SIG-M5 treated with dmso at 0.1 percent for 504 hours (cell line): Measurements from ENCODE around the gene SPNS1.
"Not testable (repeated sequence)": the region's sequence is repeated elsewhere in the genome, so short reads cannot be mapped to it uniquely, and the experiment has no call there.

Experiments
- DNase-seq: peaks from one replicate; lab custom pipeline; 2025; ENCODE audit not compliant: unreplicated experiment; lab: John Stamatoyannopoulos, UW

Gene SPNS1

GRCh38 chr16:28951410-28951943 lies 23.1 kb upstream of the SPNS1 start:
- no peak for DNase-seq

GRCh38 chr16:28958216-28958615 lies 16.4 kb upstream of the SPNS1 start:
- no peak for DNase-seq

- no peak for DNase-seq
These were observed 15.7 kb upstream of the SPNS1 start for GRCh38 chr16:28958836-28959235.

- DNase-seq: no peak
These were observed 10.5 kb upstream of the SPNS1 start for GRCh38 chr16:28964072-28964471.

- no peak for DNase-seq
These were observed 10.1 kb upstream of the SPNS1 start for GRCh38 chr16:28964496-28964895.

- DNase-seq: no peak
These were observed 7.4 kb upstream of the SPNS1 start for GRCh38 chr16:28967156-28967555.

- not testable (repeated sequence) for DNase-seq
These were observed 4.9 kb upstream of the SPNS1 start for GRCh38 chr16:28969696-28970095.

GRCh38 chr16:28974007-28974436 lies 556 bp upstream of the SPNS1 start:
- peak; percentile 35 for DNase-seq

GRCh38 chr16:28975158-28975599 lies 601 bp downstream of the SPNS1 start:
- DNase-seq: no peak

- no peak for DNase-seq
These were observed 3.4 kb downstream of the SPNS1 start for GRCh38 chr16:28977703-28978662.

GRCh38 chr16:28980330-28980729 lies 5.8 kb downstream of the SPNS1 start:
- not testable (repeated sequence) for DNase-seq

GRCh38 chr16:28980929-28981328 lies 6.4 kb downstream of the SPNS1 start:
- DNase-seq: no peak

GRCh38 chr16:28981517-28981916 lies 6.9 kb downstream of the SPNS1 start:
- DNase-seq: peak; percentile 14

- no peak for DNase-seq
These were observed 7.8 kb downstream of the SPNS1 start for GRCh38 chr16:28982418-28982817.

- no peak for DNase-seq
These were observed 8.4 kb downstream of the SPNS1 start for GRCh38 chr16:28982949-28983348.

- no peak for DNase-seq
These were observed 9.1 kb downstream of the SPNS1 start for GRCh38 chr16:28983644-28984043.

- no peak for DNase-seq
These were observed 9.5 kb downstream of the SPNS1 start for GRCh38 chr16:28984091-28984490.

GRCh38 chr16:28984619-28985135 lies 10.1 kb downstream of the SPNS1 start, which contains the start of gene LAT:
Gene LAT, plus strand, starts transcription at chr16:28985052. Its CDS starts 366 bp downstream, at chr16:28985418.
- DNase-seq: no peak

GRCh38 chr16:28985211-28986041 lies 10.8 kb downstream of the SPNS1 start:
- DNase-seq: no peak

- DNase-seq: no peak
These were observed 11.5 kb downstream of the SPNS1 start for GRCh38 chr16:28986046-28986445.

GRCh38 chr16:28986492-28986891 lies 11.9 kb downstream of the SPNS1 start:
- DNase-seq: no peak
